ENCODE data around the gene RTN4. TPM values are rescaled to one million over a fixed set of nuclear protein-coding genes. Genes with fewer than 3 reads are reported as not detected.

The RTN4 gene
- polyA plus RNA-seq, 12 donors: 88.1 to 906 (median 714) TPM

DNA sequence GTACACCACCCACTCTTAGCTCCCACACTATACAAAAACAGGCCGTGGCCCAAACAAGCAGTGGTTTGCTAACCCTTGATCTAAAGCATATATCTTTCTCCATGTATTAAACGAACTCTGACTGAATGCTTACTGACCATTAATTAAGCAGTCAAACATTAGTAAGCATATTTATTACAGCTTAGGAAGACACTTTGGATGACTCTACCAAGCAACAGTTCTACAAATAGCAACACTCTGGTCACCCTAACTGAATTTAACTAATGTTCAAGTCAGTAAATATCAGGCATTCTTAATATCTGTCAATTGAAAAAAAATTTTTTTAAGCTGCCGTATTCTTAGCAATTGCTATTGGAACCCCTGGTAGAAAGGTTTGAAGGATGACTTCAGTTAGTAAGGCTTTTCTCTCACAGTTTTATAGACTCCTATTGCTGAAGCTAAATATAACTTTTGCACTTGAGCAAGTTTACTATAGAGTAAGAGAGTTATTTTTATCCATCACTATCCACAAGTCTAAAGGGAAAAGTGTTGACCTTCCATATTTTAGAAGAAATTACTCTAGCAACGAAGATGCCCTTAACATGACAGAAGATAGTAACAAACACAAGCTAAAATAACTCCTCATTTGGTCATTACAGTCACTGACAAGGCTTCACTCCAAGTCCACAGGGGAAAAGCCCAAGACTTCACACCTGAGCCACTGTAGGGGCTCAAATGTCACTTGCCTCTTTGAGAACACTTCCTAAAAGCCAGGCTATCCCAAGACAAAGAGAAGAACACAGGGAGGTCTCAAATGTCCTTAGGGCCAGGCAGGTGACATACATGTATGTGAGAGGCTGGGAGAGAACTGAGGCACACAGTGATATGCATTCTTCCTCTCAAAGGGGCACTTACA, 74.4 kb downstream of the RTN4 start:
- no peak for DNase-seq

GRCh38 chr2:54975175-54975574, 75.1 kb downstream of the RTN4 start:
- DNase-seq: no peak

DNA sequence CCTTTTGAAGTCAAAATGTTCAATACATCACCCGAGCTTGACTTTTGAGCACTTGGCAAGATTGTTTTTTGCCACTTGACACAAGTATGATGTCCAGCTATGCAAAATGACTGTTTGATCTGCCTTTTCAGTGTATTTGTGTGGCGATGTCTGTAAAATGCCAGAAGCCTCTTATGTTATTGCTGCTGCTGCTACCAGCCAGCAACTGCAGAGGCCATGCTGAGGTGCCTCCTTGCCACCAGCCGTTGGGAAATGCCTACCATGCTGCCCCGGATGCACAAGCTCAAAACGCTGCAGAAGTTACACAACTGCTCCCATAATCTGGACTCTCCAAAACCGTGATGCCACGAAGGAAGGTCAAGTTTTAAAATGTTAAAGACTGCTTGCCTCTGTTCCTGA, 80.3 kb downstream of the RTN4 start:
- no peak for DNase-seq

DNA sequence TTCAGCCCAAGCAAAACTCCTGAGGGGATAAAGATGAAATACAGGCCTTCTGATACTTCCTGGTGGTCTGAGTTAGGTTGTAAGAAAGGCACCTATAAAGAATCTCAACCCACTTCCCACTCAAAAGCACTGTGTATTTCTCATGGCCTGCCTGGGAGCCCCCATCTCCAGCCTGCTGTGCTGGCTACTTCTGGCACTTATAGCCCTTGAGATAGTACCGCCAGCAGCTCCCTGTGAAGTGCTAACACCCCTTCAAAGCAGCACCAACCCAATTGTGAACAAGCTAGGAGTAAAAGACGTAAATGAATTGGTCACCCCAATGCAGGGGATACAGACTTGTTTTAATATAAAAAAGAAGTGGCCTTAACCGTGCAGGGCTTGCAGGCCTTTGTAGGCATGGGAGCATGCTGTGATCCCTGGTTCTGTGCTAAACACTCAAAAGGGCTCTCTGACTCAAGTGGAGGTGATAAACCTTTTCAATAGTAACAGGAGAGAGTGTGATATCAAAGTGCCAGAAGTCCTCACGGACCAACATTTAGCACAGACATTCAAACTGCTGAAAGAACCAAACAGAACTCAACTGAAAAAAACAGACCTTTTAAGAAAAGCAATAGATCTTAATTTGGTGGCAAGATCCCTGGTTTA, 80.8 kb downstream of the RTN4 start:
- no peak for DNase-seq

DNA sequence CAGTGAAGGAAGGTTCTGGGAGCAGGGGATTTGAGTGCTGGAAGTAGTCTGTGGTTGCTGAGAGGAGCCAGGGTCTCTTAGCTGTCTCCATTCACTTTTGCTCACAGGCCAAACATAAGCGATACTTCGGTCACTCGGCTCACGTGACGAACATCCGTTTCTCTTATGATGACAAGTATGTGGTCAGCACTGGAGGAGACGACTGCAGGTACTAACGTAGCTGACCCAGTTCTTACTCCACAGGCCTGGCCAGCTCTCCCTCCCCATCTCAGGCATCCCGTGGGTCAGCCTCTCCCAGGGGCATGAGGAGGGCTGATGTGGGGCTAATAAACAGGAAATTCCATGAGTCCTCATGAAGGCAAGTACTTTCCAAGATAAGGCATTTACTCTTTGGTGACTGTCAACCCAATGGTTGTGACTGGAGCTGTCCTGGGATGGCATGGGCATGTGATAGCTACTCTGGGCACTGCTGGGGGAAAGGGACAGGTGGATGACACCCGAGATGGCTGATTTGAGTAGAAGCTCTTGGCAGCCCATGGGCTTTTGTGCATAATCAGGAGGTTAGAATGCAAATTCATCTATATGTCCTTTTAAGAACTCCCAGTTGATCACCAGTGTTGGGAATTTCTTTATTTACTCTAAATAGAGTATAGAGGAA, 81.6 kb downstream of the RTN4 start:
- DNase-seq: no peak

GRCh38 chr2:54967759-54968365, 82.4 kb downstream of the RTN4 start:
- no peak for DNase-seq

- DNase-seq: no peak
These were observed 83.0 kb downstream of the RTN4 start for GRCh38 chr2:54967269-54967668.

GRCh38 chr2:54966837-54967236, 83.4 kb downstream of the RTN4 start:
- DNase-seq: no peak

GRCh38 chr2:54966165-54966832, 84.0 kb downstream of the RTN4 start:
- no peak for DNase-seq

GRCh38 chr2:54965425-54965824, 84.8 kb downstream of the RTN4 start:
- DNase-seq: no peak

- DNase-seq: no peak
These were observed 85.4 kb downstream of the RTN4 start for GRCh38 chr2:54964816-54965215.

DNA sequence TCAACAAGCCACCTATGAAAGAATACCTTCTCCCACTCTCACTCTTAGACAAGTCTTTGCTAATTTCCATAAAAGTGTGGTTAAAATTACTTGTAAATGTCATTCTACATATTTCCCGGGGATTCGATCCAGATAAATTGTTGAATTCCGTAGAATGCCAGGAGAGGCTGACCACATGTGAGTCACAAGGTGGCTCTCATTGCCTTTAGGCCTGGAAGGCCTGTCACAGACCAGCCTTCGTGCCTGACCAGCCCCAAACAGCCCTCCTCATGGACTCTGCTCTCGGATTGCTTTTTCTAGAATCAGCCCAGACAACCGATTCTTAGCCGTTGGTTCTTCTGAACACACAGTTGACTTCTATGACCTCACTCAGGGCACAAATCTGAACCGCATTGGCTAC, 86.0 kb downstream of the RTN4 start:
- DNase-seq: no peak

- no peak for DNase-seq
These were observed 86.8 kb downstream of the RTN4 start for GRCh38 chr2:54963476-54963875.

GRCh38 chr2:54962935-54963440, 87.3 kb downstream of the RTN4 start:
- DNase-seq: no peak

DNA sequence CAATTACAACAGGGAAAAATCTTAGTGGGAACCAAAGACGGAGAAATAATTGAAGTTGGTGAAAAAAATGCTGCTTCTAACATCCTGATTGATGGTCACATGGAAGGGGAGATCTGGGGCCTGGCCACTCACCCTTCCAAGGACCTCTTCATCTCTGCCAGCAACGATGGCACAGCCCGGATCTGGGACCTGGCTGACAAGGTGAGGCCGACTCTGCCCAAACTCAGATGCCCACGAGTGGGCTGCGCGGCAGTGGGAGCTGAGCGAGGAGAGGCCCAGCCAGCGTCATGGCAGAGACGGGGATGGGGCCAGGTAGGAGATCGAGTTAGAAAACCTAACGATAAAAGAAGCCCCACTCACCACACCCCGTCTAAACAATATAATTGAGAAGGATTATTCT, 87.7 kb downstream of the RTN4 start:
- DNase-seq: no peak

GRCh38 chr2:54960164-54960563, 90.1 kb downstream of the RTN4 start:
- no peak for DNase-seq

GRCh38 chr2:54958717-54959371, 91.4 kb downstream of the RTN4 start:
- DNase-seq: no peak

DNA sequence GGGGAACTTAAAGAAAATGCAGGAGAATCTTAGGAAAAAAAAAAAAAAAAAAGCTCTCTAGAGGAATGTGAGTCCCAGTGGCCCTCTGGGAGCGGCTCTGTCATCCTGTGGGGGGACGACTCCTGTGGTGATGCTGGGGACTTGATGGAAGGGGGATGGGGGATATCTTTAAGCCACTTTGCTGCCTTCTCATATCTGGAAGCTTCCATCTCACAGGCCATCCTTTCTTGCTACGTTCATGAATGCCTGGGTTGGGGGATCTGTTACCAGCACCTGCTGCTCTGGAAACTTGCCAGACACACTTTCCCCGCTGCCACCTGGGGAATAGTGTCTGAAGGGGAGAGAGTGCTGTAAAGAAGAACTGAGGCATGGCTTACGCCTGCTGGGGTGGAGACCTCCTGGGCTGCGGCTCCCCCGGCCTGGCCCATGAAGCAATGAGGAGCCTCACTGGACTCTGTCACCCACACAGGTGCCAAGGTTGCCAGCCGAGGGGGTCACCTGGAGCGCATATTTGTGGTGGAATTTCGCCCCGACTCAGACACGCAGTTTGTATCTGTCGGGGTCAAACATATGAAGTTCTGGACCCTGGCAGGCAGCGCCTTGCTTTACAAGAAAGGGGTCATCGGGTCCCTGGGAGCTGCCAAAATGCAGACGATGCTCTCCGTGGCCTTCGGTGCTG, 92.8 kb downstream of the RTN4 start:
- DNase-seq: no peak

DNA sequence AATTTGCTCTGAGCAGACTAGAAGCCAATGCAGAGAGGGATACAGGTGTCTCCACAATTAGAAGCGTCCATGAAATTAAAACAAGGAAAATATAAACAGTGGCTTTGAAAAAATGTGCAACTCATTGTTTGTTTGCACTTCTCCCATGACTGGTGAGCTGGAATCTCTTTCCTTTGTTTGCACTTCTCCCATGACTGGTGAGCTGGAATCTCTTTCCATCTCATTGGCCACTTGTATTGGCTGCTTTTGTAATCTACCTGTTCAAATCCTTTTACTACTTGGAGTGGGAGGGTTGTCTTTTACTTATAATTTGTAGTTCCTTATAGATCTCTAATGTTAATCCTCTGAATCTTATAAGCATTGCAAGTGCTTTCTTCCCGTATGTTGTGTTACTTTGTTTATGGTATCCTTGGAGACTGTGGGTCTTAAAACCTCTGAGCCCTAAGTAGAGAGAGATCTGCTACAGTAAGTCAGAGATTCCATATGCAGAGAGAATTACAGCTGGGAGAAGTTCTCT, 94.1 kb downstream of the RTN4 start:
- DNase-seq: no peak
